Fibroblast of pulmonary artery (primary cell): ENCODE results near the gene BSN.
A peak's percentile ranks its signal among the peaks of the same experiment; 100 is the strongest.

Experiments used
- DNase-seq: peaks from one replicate; pipeline ENCODE4 v3.0.0-alpha.2; 2010; ENCODE audit warnings: low read depth
- H3K4me3 ChIP-seq: replicated peaks from 2 replicates; pipeline ENCODE4 v1.5.1; 2011; ENCODE audit warnings: low read depth, mild to moderate bottlenecking, control low read depth, low read length, moderate library complexity
- CTCF ChIP-seq: IDR thresholded peaks from 2 replicates; pipeline ENCODE4 v1.5.1; 2011; ENCODE audit warnings: mild to moderate bottlenecking, control low read depth, low read length, inconsistent platforms; ENCODE audit errors: missing control alignments

The BSN gene

GRCh38 chr3:49618412-49618811 lies 64.1 kb downstream of the BSN start:
- no peak for TF ChIP-seq CTCF
- H3K4me3 ChIP-seq: no peak overlapping the region
- peak; percentile 14 for DNase-seq

- H3K4me3 ChIP-seq: no peak overlapping the region
- no peak for TF ChIP-seq CTCF
- DNase-seq: no peak
These were observed 65.4 kb downstream of the BSN start for GRCh38 chr3:49619649-49620048.

- no peak for TF ChIP-seq CTCF
- H3K4me3 ChIP-seq: no peak overlapping the region
- no peak for DNase-seq
These were observed 66.5 kb downstream of the BSN start for GRCh38 chr3:49620728-49621127.

- no peak for TF ChIP-seq CTCF
- no peak for DNase-seq
- no peak overlapping the region for H3K4me3 ChIP-seq
These were observed 68.8 kb downstream of the BSN start for GRCh38 chr3:49623071-49623470.

- TF ChIP-seq CTCF: no peak
- H3K4me3 ChIP-seq: no peak overlapping the region
- no peak for DNase-seq
These were observed 70.8 kb downstream of the BSN start for GRCh38 chr3:49625071-49625470.

- H3K4me3 ChIP-seq: no peak overlapping the region
- DNase-seq: no peak
- no peak for TF ChIP-seq CTCF
These were observed 71.9 kb downstream of the BSN start for GRCh38 chr3:49626101-49626581.

GRCh38 chr3:49626796-49627195 lies 72.5 kb downstream of the BSN start:
- no peak overlapping the region for H3K4me3 ChIP-seq
- TF ChIP-seq CTCF: no peak
- DNase-seq: no peak
